ENCODE data around the gene NEK6. TPM values are rescaled to one million over a fixed set of nuclear protein-coding genes. Genes with fewer than 3 reads are reported as not detected.

The NEK6 gene
- total and polyA plus RNA-seq, 2 of the 8 experiments (the other 6 are each of a cell fraction or from before 2014, with no cell fraction given), result 17.7 to 19.7 TPM

GRCh38 chr9:124263800-124264426 lies 6.2 kb downstream of the NEK6 start:
- Histone ChIP-seq H3K9ac (replicated peaks in 1 of 4; ENCODE audit: extremely low read depth in 1 of 4, low read depth in 3 of 4, low read length in 3 of 4) (no peak overlapping the region), H3K9me3 (ENCODE audit: insufficient read depth in 2 of 2, low read depth in 1 of 2, low read length in 1 of 2) (no peaks in the 10 kb centered on the region), H3K27ac (ENCODE audit: low read depth, low read length) (no peak overlapping the region), H3K79me2 (ENCODE audit: control insufficient read depth in 1 of 2, insufficient read depth in 2 of 2, low read length in 2 of 2) (peaks cover 0 to 20% of the 10 kb centered on the region in 2 experiments; a peak in 2 of 4 replicates), H2BK20ac (ENCODE audit: low read length) (no peak overlapping the region), H3K27me3 (replicated peaks in 1 of 4; ENCODE audit: control insufficient read depth in 3 of 4, extremely low read depth in 1 of 4, insufficient read depth in 3 of 4, low read length in 3 of 4) (no peaks in the 10 kb centered on the region; a peak in 1 of 7 replicates), H3K4me2 (ENCODE audit: insufficient read depth in 1 of 2, low read depth in 2 of 2, low read length in 2 of 2) (no peak overlapping the region), H3K4me1 (replicated peaks in 1 of 4; ENCODE audit: control insufficient read depth in 3 of 4, insufficient read depth in 4 of 4, low read length in 3 of 4) (peaks cover 9 to 14% (median 11%) of the 10 kb centered on the region in 4 experiments; a peak in 6 of 7 replicates), H3K36me3 (ENCODE audit: control insufficient read depth in 2 of 4, insufficient read depth in 4 of 4, low read length in 3 of 4) (no peaks in the 10 kb centered on the region), H3K79me1 (ENCODE audit: low read depth, low read length) (peaks cover 14% of the 10 kb centered on the region), H3K14ac (ENCODE audit: insufficient read length) (no peak overlapping the region), H2BK120ac (replicated peaks; ENCODE audit: low read depth, low read length) (no peak overlapping the region), H3K23ac (ENCODE audit: insufficient read length) (no peak overlapping the region), H4K20me1 (replicated peaks in 1 of 2; ENCODE audit: control insufficient read depth in 1 of 2, insufficient read depth in 2 of 2, low read length in 2 of 2) (peaks cover 2 to 5% of the 10 kb centered on the region in 2 experiments), H2BK12ac (ENCODE audit: low read depth, low read length) (0 out of 2 replicates have a peak overlapping the region, but pooled peaks have one; percentile 75), H4K8ac (ENCODE audit: extremely low read depth, insufficient read depth, low read length) (no peak overlapping the region), H3K18ac (ENCODE audit: extremely low read depth, low read length) (peak overlapping the region; percentile 60; the same call in 1 of the 2 replicates), H4K5ac (ENCODE audit: insufficient read length, low read depth, low read length) (no peak overlapping the region), H4K91ac (replicated peaks; ENCODE audit: insufficient read length, low read length) (no peak overlapping the region), H3K4me3 (ENCODE audit: extremely low read depth in 1 of 4, insufficient read depth in 2 of 4, low read depth in 3 of 4, low read length in 4 of 4) (no peak overlapping the region), H2AK5ac (ENCODE audit: low read depth, low read length) (0 out of 2 replicates have a peak overlapping the region, but pooled peaks have one; percentile 86), H2BK5ac (ENCODE audit: low read depth, low read length) (no peak overlapping the region; the same call in 1 of the 2 replicates), H3K56ac (replicated peaks; ENCODE audit: insufficient read length, low read depth, low read length) (no peak overlapping the region), H2AFZ (ENCODE audit: low read length) (no peak overlapping the region), H3K23me2 (ENCODE audit: low read depth, low read length) (peaks cover 2% of the 10 kb centered on the region; the same call in 1 of the 2 replicates), H2BK15ac (ENCODE audit: low read length) (no peak overlapping the region), H3K4ac (replicated peaks; ENCODE audit: insufficient read length, low read depth, low read length) (peak overlapping the region; percentile 44)
- ChIA-PET POLR2A (ENCODE audit: partially characterized antibody) (interaction anchor here (0.5 kb wide), 1 partner anchor 282 kb away, joined by 3 read pairs; no protein-coding TSS in a partner anchor), CTCF (ENCODE audit: partially characterized antibody) (interaction anchor here (1.4 kb wide), 1 partner anchor 47 kb away, joined by 3 read pairs; no protein-coding TSS in a partner anchor)
- WGBS, 2 experiments (ENCODE audit: extremely low coverage in 1 of 2, insufficient coverage in 1 of 2, insufficient read length in 1 of 2, insufficient replicate concordance in 2 of 2, low coverage in 1 of 2, low lambda C conversion rate in 2 of 2, missing lambda C conversion rate in 1 of 2), result 87% methylated on average over 22 of the region's 22 CpGs; no CpG with 5 or more reads in 1 of the 2 experiments
- no peak for FAIRE-seq
- no peak for DNase-seq (ENCODE audit: low read depth in 1 of 2, low spot score in 2 of 2)
- TF ChIP-seq MAFK (IDR thresholded peaks at IDR 0.05; ENCODE audit: low read depth, low read length), result no peak
- TF ChIP-seq RFX5 (IDR thresholded peaks at IDR 0.05; ENCODE audit: borderline replicate concordance, low read depth, low read length), result no peak
- TF ChIP-seq KDM5A (IDR thresholded peaks at IDR 0.05; ENCODE audit: low read length), result no peak
- TF ChIP-seq KDM1A (IDR thresholded peaks at IDR 0.05; ENCODE audit: borderline replicate concordance, low read length), result no peak
- no peak for TF ChIP-seq CEBPB (IDR thresholded peaks at IDR 0.05; ENCODE audit: low read depth, low read length)

Data from H1 (cell line).